Uterus (tissue), 2 donors: ENCODE data around the gene P3H2.

Source experiments
- POLR2A ChIP-seq, 2 donors: fragments of 450-650 bp; IDR thresholded peaks; one replicate each; pipeline ENCODE4 v1.6.1; 2016; ENCODE audit warnings: antibody characterized with exemption in 2 of 2, mild to moderate bottlenecking in 1 of 2, moderate library complexity in 1 of 2
- TF ChIP-seq, protein P1 (sequence below), 4 experiments: fragments of 200-600 bp in 2 of 4; fragments of 450-650 bp in 2 of 4; sonication (generic) in 2 of 4; IDR thresholded peaks; one replicate each; pipeline ENCODE4 v1.5.1; 2016 to 2019; ENCODE audit warnings: antibody characterized with exemption in 4 of 4, mild to moderate bottlenecking in 2 of 4, moderate library complexity in 1 of 4

- TF ChIP-seq, protein P1, sequence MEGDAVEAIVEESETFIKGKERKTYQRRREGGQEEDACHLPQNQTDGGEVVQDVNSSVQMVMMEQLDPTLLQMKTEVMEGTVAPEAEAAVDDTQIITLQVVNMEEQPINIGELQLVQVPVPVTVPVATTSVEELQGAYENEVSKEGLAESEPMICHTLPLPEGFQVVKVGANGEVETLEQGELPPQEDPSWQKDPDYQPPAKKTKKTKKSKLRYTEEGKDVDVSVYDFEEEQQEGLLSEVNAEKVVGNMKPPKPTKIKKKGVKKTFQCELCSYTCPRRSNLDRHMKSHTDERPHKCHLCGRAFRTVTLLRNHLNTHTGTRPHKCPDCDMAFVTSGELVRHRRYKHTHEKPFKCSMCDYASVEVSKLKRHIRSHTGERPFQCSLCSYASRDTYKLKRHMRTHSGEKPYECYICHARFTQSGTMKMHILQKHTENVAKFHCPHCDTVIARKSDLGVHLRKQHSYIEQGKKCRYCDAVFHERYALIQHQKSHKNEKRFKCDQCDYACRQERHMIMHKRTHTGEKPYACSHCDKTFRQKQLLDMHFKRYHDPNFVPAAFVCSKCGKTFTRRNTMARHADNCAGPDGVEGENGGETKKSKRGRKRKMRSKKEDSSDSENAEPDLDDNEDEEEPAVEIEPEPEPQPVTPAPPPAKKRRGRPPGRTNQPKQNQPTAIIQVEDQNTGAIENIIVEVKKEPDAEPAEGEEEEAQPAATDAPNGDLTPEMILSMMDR (IDR thresholded peaks at IDR 0.05) = no peak
- TF ChIP-seq POLR2A (IDR thresholded peaks at IDR 0.05) = no peak
These were observed 1.0 kb downstream of the P3H2 start for GRCh38 chr3:190119461-190120268.
